Skeletal muscle tissue (tissue), 4 donors: Measurements from ENCODE around the gene ATF5. TPM values are rescaled to one million over a fixed set of nuclear protein-coding genes. Genes with fewer than 3 reads are reported as not detected.

Experiments
- H3K27ac ChIP-seq: one replicate; pipeline ENCODE4 v1.7.0; 2013; ENCODE audit warnings: mild to moderate bottlenecking, low read depth, low read length, inconsistent platforms
- H3K27me3 ChIP-seq, 3 donors: one replicate each; pipeline ENCODE4 v1.7.0; 2013; ENCODE audit warnings: low read length in 3 of 3; ENCODE audit not compliant: control insufficient read depth in 3 of 3, insufficient read depth in 3 of 3
- H3K36me3 ChIP-seq, 3 donors: one replicate each; pipeline ENCODE4 v1.7.0; 2013; ENCODE audit warnings: low read length in 3 of 3; ENCODE audit not compliant: control insufficient read depth in 3 of 3, insufficient read depth in 3 of 3
- H3K4me1 ChIP-seq, 3 donors: one replicate each; pipeline ENCODE4 v1.7.0; 2013; ENCODE audit warnings: low read length in 3 of 3, mild to moderate bottlenecking in 3 of 3; ENCODE audit not compliant: control insufficient read depth in 3 of 3, insufficient read depth in 3 of 3
- H3K4me3 ChIP-seq, 3 donors: one replicate each; pipeline ENCODE4 v1.7.0; 2013; ENCODE audit warnings: low read length in 3 of 3
- H3K9ac ChIP-seq, 3 donors: one replicate each; pipeline ENCODE4 v1.7.0; 2013; ENCODE audit warnings: low read length in 3 of 3, mild to moderate bottlenecking in 3 of 3, moderate library complexity in 2 of 3, low read depth in 1 of 3
- H3K9me3 ChIP-seq, 3 donors: one replicate each; pipeline ENCODE4 v1.7.0; 2013; ENCODE audit warnings: low read length in 3 of 3; ENCODE audit not compliant: control insufficient read depth in 3 of 3
- total RNA-seq: library from RNA; depleted of rRNA; stranded (reverse); fragments of >200 nt; gene quantifications from one replicate; pipeline ENCODE4 v1.2.3, GENCODE V29; 2014
- donor health status: Osteomylitis.

Gene ATF5
- total RNA-seq, 1 donor from 2014 or later = 2.1 TPM

DNA sequence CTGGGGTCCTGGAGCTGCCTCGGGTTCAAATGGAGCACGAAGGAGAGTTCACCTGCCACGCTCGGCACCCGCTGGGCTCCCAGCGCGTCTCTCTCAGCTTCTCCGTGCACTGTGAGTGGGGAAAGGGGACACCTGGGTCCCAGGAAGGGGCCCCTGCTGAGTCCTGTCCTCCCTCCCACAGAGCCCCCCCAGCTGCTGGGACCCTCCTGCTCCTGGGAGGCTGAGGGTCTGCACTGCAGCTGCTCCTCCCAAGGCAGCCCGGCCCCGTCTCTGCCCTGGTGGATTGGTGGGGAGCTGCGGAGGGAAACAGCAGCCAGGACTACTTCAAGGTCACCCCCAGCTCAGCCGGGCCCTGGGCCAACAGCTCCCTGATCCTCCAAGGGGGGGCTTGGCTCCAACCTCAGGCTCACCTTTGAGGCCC, 43.0 kb downstream of the ATF5 start:
- Histone ChIP-seq H3K4me3 (no peak overlapping the region), H3K27ac (no peak overlapping the region), H3K27me3 (peaks cover 12 to 14% (median 12%) of the 10 kb centered on the region in 3 donors)

DNA sequence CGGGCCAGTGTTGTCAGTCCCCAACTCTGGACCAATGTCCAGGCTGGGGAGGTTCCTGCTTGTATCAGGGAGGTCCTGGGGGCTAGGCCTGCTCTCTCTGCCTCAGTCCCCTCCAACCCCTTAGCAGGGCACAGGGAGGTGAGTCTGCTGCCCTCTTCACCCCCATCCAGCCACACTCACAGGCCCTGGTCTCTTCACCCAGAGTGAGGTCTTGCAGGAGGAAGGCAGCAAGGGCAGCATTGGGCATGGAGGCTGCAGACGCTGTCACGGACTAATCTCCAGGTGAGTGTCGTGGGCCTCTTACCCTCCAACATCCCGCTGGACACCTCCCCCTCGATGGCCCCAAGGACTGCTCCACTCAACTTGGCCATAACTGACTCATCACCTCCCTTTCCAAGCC, 43.8 kb downstream of the ATF5 start:
- Histone ChIP-seq H3K9me3 (no peaks in the 10 kb centered on the region), H3K9ac (no peak overlapping the region), H3K4me1 (no peaks in the 10 kb centered on the region), H3K27ac (no peak overlapping the region), H3K4me3 (no peak overlapping the region), H3K36me3 (peaks cover 14 to 21% (median 20%) of the 10 kb centered on the region in 3 donors), H3K27me3 (peaks cover 12 to 14% (median 12%) of the 10 kb centered on the region in 3 donors)

More for the DNA sequence above, 43.0 kb downstream of the ATF5 start:
- no peaks in the 10 kb centered on the region for H3K4me1 ChIP-seq
- H3K9me3 ChIP-seq = no peaks in the 10 kb centered on the region
- peaks cover 5 to 13% (median 12%) of the 10 kb centered on the region in 3 donors for H3K36me3 ChIP-seq
- H3K9ac ChIP-seq = no peak overlapping the region

DNA sequence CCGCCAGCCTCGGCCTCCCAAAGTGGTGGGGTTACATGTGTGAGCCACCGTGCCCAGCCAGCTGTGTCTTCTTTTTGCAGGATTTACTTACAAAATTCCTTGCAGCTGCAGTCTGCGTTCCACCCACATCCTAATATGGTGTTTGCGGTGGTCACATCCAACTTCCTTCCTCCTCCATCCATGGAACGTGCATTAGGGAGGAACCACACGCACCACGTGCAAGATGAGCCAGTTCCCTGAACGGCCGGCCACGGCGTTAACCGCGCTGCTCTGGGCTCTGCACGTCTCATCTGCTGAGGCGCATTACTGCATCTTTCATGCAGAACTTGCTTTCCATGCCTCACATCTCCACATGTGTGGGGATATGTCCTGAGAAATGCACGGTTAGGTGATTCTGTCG, 45.0 kb downstream of the ATF5 start:
- peaks cover 4% of the 10 kb centered on the region in 3 donors for H3K27me3 ChIP-seq
- no peak overlapping the region for H3K27ac ChIP-seq
- no peaks in the 10 kb centered on the region for H3K9me3 ChIP-seq
- no peak overlapping the region for H3K4me3 ChIP-seq
- peaks cover 21 to 32% (median 31%) of the 10 kb centered on the region in 3 donors for H3K36me3 ChIP-seq
- no peaks in the 10 kb centered on the region for H3K4me1 ChIP-seq
- no peak overlapping the region for H3K9ac ChIP-seq

DNA sequence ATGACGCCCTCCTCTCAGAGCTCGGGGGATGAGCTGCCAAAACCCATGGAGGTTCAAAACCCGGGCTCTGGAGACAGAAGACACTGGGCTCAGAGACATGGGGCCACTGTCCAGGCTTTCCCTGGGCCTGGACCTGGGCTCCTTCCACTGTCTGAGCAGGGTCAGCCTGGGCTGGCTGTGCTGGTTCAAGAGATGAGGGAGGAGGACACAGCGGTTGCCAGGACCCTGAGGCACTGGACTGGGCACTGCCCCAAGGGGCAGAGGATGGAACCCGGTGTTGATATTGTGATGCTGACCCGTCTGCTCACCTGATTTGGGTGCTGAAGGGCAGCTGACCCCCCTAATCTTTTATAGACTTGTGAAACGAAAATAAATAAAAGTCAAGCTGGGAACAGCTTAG, 46.0 kb downstream of the ATF5 start:
- no peak overlapping the region for H3K9ac ChIP-seq
- H3K27ac ChIP-seq = no peak overlapping the region
- no peaks in the 10 kb centered on the region for H3K4me1 ChIP-seq
- peaks cover 22 to 39% (median 31%) of the 10 kb centered on the region in 3 donors for H3K36me3 ChIP-seq
- no peaks in the 10 kb centered on the region for H3K9me3 ChIP-seq
- no peak overlapping the region for H3K4me3 ChIP-seq
- H3K27me3 ChIP-seq = no peaks in the 10 kb centered on the region

DNA sequence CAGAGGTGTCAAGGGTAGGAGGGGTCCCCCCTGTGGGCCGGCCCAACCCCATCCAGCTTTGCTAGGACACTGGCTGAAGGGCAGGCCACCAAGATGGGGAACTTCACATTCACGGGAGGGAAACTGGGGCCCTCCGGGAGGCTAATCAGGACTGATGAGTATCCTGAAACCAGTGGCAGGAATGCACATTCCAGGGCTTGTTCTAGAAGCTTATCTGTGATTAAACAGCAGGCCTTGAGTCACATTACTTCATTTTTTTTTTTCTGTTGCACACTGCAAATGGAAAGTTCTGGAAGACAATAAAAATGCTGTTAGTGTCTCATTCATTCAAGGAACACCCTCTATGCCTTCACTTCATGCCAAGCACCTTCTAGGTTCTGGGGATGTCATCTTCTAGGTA, 47.5 kb downstream of the ATF5 start:
- H3K9ac ChIP-seq = no peak overlapping the region
- H3K4me3 ChIP-seq = no peak overlapping the region
- H3K4me1 ChIP-seq = no peaks in the 10 kb centered on the region
- no peaks in the 10 kb centered on the region for H3K27me3 ChIP-seq
- H3K27ac ChIP-seq = no peak overlapping the region
- peaks cover 22 to 46% (median 31%) of the 10 kb centered on the region in 3 donors for H3K36me3 ChIP-seq
- no peaks in the 10 kb centered on the region for H3K9me3 ChIP-seq

DNA sequence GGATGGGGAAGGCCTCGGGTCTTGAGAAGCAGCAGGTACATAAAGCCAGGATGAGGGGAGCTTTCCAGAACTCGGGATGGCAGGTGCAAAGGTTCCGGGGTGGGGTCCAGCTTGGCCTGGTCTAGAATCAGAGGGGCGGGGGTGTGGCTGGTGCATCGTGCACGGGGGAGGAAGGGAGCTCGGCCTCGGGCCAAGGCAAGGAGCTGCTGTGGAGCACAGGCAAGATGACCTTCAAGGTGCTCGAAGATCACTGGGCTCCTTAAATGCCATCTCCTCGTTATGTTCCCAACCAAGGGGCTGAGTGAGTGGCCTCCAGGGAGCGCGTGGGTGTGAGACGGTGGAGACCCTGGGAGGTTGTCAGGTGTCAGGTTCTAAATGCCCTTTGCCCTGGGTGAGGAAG, 48.1 kb downstream of the ATF5 start:
- Histone ChIP-seq H3K9me3 (no peaks in the 10 kb centered on the region), H3K36me3 (peaks cover 25 to 52% (median 36%) of the 10 kb centered on the region in 3 donors), H3K4me1 (no peaks in the 10 kb centered on the region)

GRCh38 chr19:49977881-49978280, 48.9 kb downstream of the ATF5 start:
- H3K27ac ChIP-seq = no peak overlapping the region
- peaks cover 28 to 58% (median 36%) of the 10 kb centered on the region in 3 donors for H3K36me3 ChIP-seq
- no peaks in the 10 kb centered on the region for H3K4me1 ChIP-seq
- H3K9me3 ChIP-seq = no peaks in the 10 kb centered on the region
- H3K27me3 ChIP-seq = no peaks in the 10 kb centered on the region
- no peak overlapping the region for H3K9ac ChIP-seq
- no peak overlapping the region for H3K4me3 ChIP-seq

More for the DNA sequence above, 48.1 kb downstream of the ATF5 start:
- H3K4me3 ChIP-seq = no peak overlapping the region
- no peak overlapping the region for H3K27ac ChIP-seq
- H3K9ac ChIP-seq = no peak overlapping the region
- H3K27me3 ChIP-seq = no peaks in the 10 kb centered on the region

DNA sequence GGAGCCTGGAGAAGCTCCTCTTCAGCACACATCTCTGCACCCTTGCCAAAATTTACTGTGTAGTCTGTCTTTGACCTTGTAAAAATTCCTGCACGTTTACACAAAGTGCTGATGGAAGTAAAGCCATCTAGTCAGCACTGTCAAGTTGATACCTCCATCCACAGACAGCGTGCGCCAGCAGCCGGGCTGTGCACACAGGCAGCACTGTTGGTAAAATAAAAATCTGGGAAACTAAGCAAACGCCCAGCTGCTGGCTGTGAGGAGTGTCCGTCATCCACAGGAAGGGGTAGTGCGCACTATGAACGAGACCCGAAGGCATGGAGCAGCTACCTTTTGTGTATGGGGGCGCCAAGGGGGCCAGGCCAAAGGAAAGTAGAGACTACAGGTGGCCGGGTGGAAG, 49.3 kb downstream of the ATF5 start:
- Histone ChIP-seq H3K27ac (no peak overlapping the region), H3K36me3 (peaks cover 28 to 58% (median 36%) of the 10 kb centered on the region in 3 donors), H3K4me3 (no peak overlapping the region), H3K9ac (no peak overlapping the region), H3K4me1 (no peaks in the 10 kb centered on the region), H3K9me3 (no peaks in the 10 kb centered on the region), H3K27me3 (no peaks in the 10 kb centered on the region)

DNA sequence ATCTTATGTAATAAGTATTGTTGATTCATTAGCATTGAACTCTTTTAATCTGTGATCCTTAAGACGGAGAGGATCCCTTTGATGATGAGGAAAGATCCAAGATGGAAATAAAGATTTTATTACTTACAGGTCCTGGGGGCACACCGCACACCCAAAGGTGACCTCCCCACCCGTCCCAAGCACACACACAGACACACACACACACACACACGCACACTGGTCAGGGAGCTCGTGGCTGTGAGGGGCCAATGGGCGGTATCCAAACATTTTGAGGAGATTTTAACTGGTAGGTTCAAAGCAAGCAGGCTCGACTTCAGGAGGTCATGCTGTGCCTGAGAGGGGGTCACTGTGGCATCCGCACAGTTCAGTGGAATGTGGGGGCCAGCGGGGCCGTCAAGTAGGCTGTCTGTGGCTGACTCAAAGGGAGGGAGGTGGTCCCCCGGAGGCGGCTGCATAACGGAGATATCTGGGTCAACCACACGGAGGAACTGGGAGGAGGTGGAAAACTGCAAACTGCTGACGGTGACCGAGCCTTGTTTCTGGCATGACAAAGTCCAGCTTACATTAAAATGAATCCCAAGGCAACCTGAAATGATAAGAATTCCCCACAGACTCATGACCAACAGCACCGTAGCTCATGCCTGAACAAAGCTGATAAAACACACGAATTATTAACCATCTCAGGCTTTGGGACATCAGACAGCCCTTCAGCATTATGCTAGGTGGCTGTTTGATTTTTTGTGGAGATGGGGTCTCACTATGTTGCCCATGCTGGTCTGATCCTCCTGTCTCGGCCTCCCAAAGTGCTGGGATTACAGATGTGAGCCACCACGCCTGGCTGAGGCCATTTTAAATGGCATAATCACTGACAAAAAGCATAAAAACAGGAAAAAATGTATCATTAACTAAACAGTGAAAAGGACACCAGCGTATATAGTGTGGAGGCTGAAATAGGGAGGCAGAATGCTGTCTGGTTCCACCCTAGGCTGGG, 52.9 kb downstream of the ATF5 start:
- Histone ChIP-seq H3K9ac (no peak overlapping the region), H3K9me3 (no peaks in the 10 kb centered on the region), H3K27ac (no peak overlapping the region), H3K36me3 (peaks cover 50 to 75% (median 52%) of the 10 kb centered on the region in 3 donors), H3K4me3 (no peak overlapping the region), H3K27me3 (no peaks in the 10 kb centered on the region), H3K4me1 (no peaks in the 10 kb centered on the region)
